CD4-positive, alpha-beta memory T cell (primary cell): ENCODE data around the gene FMO3. TPM values are rescaled to one million over a fixed set of nuclear protein-coding genes. Genes with fewer than 3 reads are reported as not detected.

Experiments
- microRNA-seq: library from miRNA; unstranded; fragments of <30 nt; microRNA quantifications from one replicate; pipeline ENCODE4 v1.2.0, GENCODE V29; 2021; ENCODE audit warnings: borderline replicate concordance, borderline number of aligned reads, borderline microRNAs expressed, mixed read lengths
- polyA plus RNA-seq, 2 donors: library from polyadenylated mRNA; unstranded; fragments of 300-500 nt; fragmentation: Illumina TruSeq; gene quantifications; one replicate each; pipeline ENCODE4 v1.2.3, GENCODE V29; 2021
- total RNA-seq, 2 experiments: library from RNA; stranded (reverse); gene quantifications; one replicate each; pipeline ENCODE4 v1.2.3, GENCODE V29; 2021

The FMO3 gene
- total and polyA plus RNA-seq, 4 experiments from 2014 or later, result not detected

Small RNA genes within 50 kb of the gene (microRNA-seq; reads per million reads assigned to microRNA genes)
- gene MIR1295A, result not detected
- gene MIR1295B, result not detected

Other genes with a start within 250 kb of the FMO3 start
- not detected for gene MROH9, start 155.4 kb upstream of the FMO3 start, total RNA-seq
- gene MROH9, start 155.4 kb upstream of the FMO3 start, polyA plus RNA-seq, result not detected
- not detected for gene FMO2, start 94.4 kb downstream of the FMO3 start, total RNA-seq
- gene FMO2, start 94.4 kb downstream of the FMO3 start, polyA plus RNA-seq, result not detected
- gene FMO1, start 157.6 kb downstream of the FMO3 start, total RNA-seq, result not detected
- not detected for gene FMO1, start 157.6 kb downstream of the FMO3 start, polyA plus RNA-seq
- gene FMO4, start 223.3 kb downstream of the FMO3 start, total RNA-seq, result 1 to 10 TPM; 2.7 to 3.6 TPM
- gene FMO4, start 223.3 kb downstream of the FMO3 start, polyA plus RNA-seq, result 1 to 10 TPM; 1.8 to 3.0 TPM